Neuron (in vitro differentiated cells): ENCODE data around the gene NUP210L.

Source experiments
- H2AFZ ChIP-seq: one replicate; pipeline ENCODE4 v1.6.1; 2013; ENCODE audit warnings: low read depth, mild to moderate bottlenecking, inconsistent platforms, low read length, moderate library complexity
- H3K27me3 ChIP-seq: one replicate; pipeline ENCODE4 v1.6.1; 2013; ENCODE audit warnings: low read length; ENCODE audit not compliant: insufficient read depth
- H3K36me3 ChIP-seq: one replicate; pipeline ENCODE4 v1.6.1; 2013; ENCODE audit warnings: low read length; ENCODE audit not compliant: insufficient read depth
- H3K4me1 ChIP-seq: one replicate; pipeline ENCODE4 v1.6.1; 2013; ENCODE audit warnings: low read length; ENCODE audit not compliant: insufficient read depth
- H3K4me3 ChIP-seq: 2 replicates; pipeline ENCODE4 v1.5.1; 2013; ENCODE audit warnings: mild to moderate bottlenecking, low read length, moderate library complexity
- H3K9me3 ChIP-seq: one replicate; pipeline ENCODE4 v1.6.1; 2013; ENCODE audit warnings: low read length

NUP210L gene

DNA sequence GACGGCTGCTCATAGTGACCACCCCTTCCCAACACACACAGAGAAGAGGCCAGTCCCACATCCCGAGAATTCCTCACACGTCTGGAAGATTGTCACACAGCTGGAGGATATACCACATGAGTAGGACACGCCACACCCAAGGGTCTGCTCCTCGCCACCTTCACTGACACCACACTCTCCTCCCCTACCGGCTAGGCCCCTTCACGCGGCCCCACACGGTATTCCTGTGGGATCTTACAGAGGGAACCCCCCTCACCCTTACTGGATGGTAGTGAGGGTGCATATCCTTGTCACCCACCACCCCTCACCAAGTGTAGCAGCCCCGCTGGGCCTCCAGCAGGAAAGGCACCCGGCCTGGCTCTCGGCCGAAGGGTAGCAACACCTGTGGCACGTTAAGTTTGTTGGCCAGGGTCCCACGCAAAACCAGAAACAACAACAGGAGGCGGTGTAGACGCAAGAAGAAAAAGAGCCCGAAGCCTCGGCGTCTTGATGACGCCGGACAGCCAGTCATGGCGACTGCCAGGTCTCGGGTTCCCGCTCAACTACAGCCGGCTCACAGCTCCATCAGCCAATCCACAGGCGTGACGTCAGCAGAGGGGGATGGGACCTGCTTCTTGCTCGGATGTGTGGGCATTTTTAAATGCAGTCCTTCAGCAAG, at the start of gene NUP210L:
TSS of gene NUP210L (minus strand) at position 540 of the 658 bp plus-strand sequence.
- peaks cover 6% of the 10 kb centered on the region for H3K4me1 ChIP-seq
- no peak within 1 kb of the TSS for H3K4me3 ChIP-seq
- no peaks in the 10 kb centered on the region for H3K27me3 ChIP-seq
- peaks cover 32% of the 10 kb centered on the region for H3K36me3 ChIP-seq
- no peak within 1 kb of the TSS for H2AFZ ChIP-seq
- peaks cover 1% of the 10 kb centered on the region for H3K9me3 ChIP-seq

DNA sequence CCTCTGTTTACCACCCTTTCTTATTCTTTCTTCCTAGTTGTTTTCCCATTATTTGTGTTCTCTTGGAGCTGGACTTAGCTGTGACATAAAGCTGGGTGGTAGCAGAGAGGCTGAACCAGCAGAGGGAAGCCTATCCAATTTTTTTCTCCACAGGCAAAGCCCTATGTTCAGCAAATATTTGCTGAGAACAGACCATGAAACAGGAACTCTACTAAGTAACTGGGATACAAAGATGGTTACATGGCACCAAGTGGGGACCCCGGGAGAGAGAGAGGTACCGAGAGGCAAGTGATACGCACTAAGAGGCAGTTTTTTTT, 44.6 kb upstream of the NUP210L start:
- no peaks in the 10 kb centered on the region for H3K9me3 ChIP-seq
- H3K27me3 ChIP-seq, result peaks cover 2% of the 10 kb centered on the region
- H3K4me1 ChIP-seq, result peaks cover 8% of the 10 kb centered on the region
- no peaks in the 10 kb centered on the region for H3K36me3 ChIP-seq
- peak overlapping the region; percentile 77 for H2AFZ ChIP-seq
- H3K4me3 ChIP-seq, result peak overlapping the region; percentile 29

DNA sequence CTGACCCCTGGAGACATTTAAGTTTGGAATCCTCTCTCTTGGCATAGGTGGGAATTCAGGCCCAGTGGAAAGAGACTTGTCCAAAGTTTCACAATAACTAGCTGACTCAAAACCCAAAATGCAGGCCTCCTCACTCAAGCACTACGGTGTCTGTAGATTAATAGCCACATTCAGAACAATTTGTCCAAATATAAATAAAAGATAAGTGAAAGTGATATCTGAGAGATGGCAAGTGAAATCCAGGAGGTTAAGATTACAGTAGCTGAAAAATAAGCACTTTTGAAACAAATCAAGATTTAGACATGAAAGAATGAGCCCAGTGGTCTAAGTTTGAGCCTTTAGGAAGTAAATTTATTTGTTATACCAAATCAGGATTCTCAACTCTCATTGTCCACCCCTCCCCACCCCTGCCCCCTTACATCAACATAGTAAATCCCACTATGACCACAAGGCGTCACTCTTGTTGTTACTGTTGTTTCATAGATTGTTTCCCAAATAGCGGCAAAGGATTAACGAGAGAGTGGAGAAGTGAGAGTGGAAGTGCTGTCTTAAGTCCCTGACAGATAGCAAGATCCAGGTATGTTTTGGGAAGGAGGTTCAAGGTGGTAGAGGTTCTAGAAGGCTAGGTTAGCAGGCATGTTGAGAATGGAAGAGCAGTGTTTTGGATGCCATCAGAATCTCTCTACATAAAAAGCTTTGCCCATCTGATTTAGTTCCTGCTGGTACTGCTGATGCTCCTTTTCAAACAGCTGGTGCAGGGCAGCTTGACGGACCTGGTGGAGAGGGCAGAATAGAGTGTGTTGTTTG, 44.1 kb upstream of the NUP210L start:
- H3K4me1 ChIP-seq, result peaks cover 8% of the 10 kb centered on the region
- H3K36me3 ChIP-seq, result no peaks in the 10 kb centered on the region
- H3K4me3 ChIP-seq, result peak overlapping the region; percentile 29
- peaks cover 7% of the 10 kb centered on the region for H3K27me3 ChIP-seq
- no peaks in the 10 kb centered on the region for H3K9me3 ChIP-seq
- H2AFZ ChIP-seq, result peak overlapping the region; percentile 77

DNA sequence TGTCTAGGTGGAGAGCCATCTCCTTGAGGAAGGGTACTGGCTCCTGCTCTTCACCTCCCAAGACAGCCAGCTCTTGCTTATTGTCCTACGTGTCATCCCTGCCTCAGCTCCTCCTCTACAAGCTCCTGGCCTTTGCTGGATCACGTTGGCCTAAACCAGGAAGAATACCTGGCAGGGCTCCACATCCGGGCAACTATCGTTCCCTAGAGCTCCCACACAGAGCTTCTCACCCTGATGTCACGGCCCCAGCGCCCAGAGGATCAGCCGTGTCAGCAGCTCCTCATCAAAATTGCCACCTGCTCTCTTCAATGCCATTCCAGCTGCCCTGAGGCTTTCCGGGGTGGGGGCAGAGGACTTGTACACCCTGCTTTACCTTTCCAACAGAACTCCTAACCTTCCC, 38.9 kb upstream of the NUP210L start:
- peaks cover 8% of the 10 kb centered on the region for H3K27me3 ChIP-seq
- no peaks in the 10 kb centered on the region for H3K9me3 ChIP-seq
- peaks cover 29% of the 10 kb centered on the region for H3K4me1 ChIP-seq
- H3K36me3 ChIP-seq, result no peaks in the 10 kb centered on the region
- H2AFZ ChIP-seq, result no peak overlapping the region
- H3K4me3 ChIP-seq, result no peak overlapping the region

DNA sequence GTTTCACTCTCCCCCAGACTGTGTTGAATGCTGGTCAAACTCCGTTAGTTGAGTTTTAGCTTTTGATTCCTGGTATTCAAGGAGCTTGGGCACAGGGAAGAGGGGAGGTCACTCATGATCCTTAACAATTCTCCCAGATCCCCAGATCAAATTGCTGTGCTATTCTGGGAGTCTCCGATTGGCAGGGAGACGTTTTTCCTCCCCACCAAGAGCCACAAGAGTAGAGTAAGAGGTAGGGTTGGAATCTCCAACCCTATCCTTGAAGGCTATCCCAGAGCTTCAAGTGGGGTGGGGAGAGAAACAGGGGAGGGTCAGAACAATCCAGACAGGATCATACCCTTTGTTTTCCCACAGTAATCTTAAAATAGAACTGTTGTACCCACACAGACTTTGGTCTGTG, 37.6 kb upstream of the NUP210L start:
- Histone ChIP-seq H3K4me1 (peaks cover 29% of the 10 kb centered on the region), H3K4me3 (no peak overlapping the region), H2AFZ (no peak overlapping the region), H3K27me3 (peaks cover 8% of the 10 kb centered on the region), H3K36me3 (no peaks in the 10 kb centered on the region), H3K9me3 (no peaks in the 10 kb centered on the region)

DNA sequence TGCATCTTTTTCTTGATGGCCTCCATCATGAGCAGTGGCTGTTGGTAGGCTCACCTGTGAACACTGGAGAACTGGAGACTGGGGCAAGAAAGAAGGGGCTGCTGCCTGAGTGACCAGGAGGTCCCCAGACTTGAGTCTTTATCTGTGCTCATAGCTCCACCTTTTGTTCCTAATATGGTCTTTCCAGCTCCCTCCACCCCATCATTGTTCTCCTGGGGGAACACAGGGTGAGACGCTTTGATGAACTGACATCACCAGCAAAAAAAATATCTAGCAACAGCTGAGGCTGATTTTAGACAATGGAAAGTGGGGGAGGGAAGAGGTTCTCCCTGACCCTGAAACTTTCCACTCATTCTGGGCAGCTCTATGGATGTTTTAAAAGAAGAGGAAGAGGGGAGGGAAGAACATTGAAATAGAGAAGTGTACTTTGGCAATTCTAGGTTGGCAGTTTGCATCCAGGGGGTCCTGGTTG, 37.2 kb upstream of the NUP210L start, which contains the start of gene TPM3:
TSS of gene TPM3 (minus strand) at position 111 of the 472 bp plus-strand sequence. CDS start at position 29, 82 bp downstream.
- no peak within 1 kb of the TSS for H3K4me3 ChIP-seq

DNA sequence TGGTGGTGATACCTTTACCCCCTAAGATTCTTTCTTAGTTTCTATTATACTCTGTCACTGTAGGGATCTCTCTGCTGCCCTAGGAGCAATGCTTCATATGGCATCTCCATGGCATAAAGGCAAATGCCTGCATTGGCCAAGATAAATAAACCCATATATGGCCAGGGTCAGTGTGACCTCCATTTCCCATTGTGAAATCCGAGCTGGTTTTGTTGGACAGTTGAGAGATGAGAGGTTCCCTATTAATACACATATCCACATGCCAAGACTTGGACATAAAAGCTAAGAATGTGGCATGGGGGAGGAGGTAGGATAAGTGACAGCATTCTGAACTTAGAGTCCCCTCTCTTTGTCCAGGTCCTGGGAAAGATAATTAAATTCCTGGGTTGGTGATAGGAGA, 35.7 kb upstream of the NUP210L start:
- peaks cover 33% of the 10 kb centered on the region for H3K4me1 ChIP-seq
- no peaks in the 10 kb centered on the region for H3K9me3 ChIP-seq
- no peak overlapping the region for H3K4me3 ChIP-seq
- H3K36me3 ChIP-seq, result no peaks in the 10 kb centered on the region
- no peak overlapping the region for H2AFZ ChIP-seq
- peaks cover 8% of the 10 kb centered on the region for H3K27me3 ChIP-seq

More for the DNA sequence above, 37.2 kb upstream of the NUP210L start, which contains the start of gene TPM3:
- H2AFZ ChIP-seq, result no peak within 1 kb of the TSS
- no peaks in the 10 kb centered on the region for H3K36me3 ChIP-seq
- no peaks in the 10 kb centered on the region for H3K9me3 ChIP-seq
- peaks cover 8% of the 10 kb centered on the region for H3K27me3 ChIP-seq
- H3K4me1 ChIP-seq, result peaks cover 29% of the 10 kb centered on the region

DNA sequence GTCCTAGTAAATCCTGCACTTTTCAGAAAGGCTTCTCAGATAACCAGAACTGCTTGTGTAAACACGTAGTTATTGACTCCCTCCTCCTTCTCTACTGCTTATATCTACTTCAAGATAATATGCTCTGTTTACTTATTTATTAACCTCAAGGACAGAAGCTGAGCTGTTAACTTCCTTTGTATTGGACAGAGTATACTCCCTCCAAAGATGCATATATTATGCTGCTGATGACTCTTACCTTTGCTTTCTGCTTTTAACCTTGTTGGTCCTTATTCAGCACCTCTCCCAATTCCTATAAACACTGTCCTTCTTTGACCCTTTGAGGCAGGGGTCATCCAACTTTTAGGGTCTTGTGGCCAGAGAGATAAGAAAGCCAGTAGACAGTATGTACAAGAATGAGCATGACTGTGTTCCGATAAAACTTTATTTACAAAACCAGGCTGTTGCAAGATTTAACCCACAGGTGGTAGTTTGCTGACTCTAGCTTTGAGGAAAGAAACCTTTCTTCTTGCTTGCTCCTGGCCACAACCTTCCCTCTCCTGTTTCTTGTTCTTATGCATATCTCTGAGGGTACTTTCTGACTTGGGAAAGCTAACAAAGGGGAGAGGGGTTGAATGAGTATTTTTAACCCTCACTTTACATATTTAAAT, 32.1 kb upstream of the NUP210L start:
- Histone ChIP-seq H2AFZ (no peak overlapping the region), H3K4me3 (no peak overlapping the region), H3K27me3 (no peaks in the 10 kb centered on the region), H3K36me3 (no peaks in the 10 kb centered on the region), H3K9me3 (no peaks in the 10 kb centered on the region), H3K4me1 (peaks cover 34% of the 10 kb centered on the region)

DNA sequence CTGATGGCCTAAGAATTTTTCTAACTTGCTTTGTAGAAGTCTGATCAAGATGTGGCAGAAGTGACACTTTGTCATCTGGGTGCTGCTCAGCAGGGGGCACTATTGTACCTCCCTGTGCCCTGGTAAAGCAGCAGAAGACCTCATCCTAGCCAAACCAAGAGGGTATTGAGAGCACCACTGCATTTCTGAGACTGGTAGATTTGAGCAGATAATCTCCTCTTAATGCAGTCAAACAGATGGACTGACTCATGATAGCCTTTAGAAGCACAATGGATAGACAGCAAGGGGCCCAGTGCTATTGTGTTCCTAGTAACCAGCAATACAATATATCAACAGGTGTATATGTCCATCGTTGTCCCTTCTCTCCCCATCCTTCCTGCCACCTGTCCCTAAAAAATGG, 31.3 kb upstream of the NUP210L start:
- peaks cover 30% of the 10 kb centered on the region for H3K4me1 ChIP-seq
- no peak overlapping the region for H2AFZ ChIP-seq
- H3K9me3 ChIP-seq, result no peaks in the 10 kb centered on the region
- no peaks in the 10 kb centered on the region for H3K36me3 ChIP-seq
- no peak overlapping the region for H3K4me3 ChIP-seq
- H3K27me3 ChIP-seq, result no peaks in the 10 kb centered on the region

DNA sequence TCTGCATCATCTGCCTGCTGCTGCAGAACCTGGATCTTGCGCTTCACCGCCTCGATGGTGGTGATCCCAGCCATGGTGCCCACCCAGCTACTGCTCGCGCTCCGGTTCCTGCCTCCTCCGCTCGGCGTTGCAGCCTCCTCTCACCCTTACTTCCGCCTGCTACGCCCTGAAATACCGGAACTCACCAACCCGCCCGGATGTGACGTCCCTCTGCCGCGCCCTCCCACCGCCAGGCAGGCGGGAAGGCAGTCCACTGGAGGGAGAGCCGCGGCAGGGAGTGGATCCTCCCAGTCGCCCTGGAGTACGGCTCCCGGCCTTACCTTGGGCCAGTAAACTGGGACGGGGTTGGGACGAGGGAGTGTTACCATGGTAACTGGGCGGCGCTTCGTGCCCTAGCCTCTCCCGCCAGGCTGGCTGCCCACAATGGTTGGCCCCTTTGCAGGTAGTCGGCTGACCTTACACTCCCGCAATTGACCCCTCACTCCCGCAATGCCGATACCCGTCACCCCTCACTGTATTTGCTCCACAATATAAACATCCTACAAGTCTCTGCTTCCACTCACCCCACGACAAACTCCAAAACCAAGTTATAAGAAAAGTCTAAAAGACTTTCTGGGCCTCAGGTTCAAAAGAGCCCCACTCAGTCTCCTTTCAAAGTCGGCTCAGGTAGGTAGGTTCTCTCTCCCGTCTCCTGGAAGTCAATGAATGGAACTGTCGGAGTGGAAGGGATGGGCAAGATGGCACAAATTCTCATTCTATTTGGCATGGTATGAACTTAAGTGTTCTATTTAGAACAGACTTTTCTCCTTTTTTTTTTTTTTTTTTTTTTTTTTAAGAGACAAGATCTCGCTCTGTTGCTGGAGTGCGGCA, 28.4 kb upstream of the NUP210L start:
- peaks cover 39% of the 10 kb centered on the region for H3K4me1 ChIP-seq

DNA sequence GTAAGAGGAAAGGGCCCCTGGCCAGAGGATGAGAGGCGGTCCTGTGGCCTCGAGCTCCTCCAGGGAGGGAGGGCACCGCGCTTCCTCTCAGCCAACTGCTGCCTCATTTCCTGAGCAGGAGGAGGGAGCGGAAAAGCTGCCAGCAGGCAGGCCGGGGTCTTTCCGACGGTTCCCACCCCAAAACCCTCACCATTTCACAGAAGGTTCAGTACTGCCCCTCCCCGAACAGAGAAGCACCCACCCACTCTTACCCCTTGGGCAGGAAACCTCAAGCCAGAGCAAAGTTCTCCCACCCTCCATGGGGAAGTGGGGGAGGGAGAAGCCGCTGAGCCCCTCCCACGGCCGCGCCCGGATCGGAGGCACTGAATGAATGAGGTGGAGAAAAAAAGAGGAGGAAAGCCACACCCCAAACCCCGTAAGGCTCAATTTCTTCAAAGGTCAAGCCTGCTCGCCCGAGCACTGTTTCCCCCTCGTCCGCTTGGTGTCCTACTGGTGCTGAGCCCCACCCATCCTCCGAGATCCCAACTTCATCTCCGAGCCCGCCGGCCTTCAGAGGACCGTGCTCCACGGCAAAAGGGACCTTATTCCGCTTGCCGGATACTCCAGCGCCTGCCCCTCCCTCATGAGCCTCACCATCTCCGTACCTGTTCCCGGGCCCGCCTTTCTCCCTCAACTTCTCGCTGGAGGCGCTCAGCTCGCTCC, 27.6 kb upstream of the NUP210L start:
- H3K27me3 ChIP-seq, result no peaks in the 10 kb centered on the region
- H3K4me1 ChIP-seq, result peaks cover 47% of the 10 kb centered on the region
- H3K4me3 ChIP-seq, result peak overlapping the region; percentile 96
- H3K9me3 ChIP-seq, result no peaks in the 10 kb centered on the region
- peak overlapping the region; percentile 67 for H2AFZ ChIP-seq
- peaks cover 7% of the 10 kb centered on the region for H3K36me3 ChIP-seq

More for the DNA sequence above, 28.4 kb upstream of the NUP210L start:
- Histone ChIP-seq H3K9me3 (no peaks in the 10 kb centered on the region), H3K27me3 (no peaks in the 10 kb centered on the region), H2AFZ (peak overlapping the region; percentile 67), H3K4me3 (peak overlapping the region; percentile 96), H3K36me3 (peaks cover 7% of the 10 kb centered on the region)

DNA sequence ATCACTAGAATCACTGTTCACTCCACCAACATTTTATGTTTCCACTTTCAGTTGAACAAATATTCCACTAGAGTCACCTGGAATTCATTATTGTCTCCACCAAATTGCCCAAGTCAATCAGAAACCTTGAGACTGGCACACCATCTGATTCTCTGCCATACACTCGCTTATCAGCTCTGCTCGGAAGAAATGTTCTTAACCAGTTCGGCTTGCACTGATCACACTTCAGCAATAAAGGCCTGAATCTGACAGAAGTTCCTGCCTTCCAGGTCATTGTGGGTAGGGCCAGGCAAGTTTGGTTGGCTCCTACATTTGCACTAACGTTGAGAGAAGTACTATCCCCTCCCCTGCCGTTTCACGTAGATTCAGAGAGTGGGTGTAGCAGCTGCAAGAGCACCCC, 27.1 kb upstream of the NUP210L start:
- H3K4me1 ChIP-seq, result peaks cover 51% of the 10 kb centered on the region
- H2AFZ ChIP-seq, result no peak overlapping the region
- H3K27me3 ChIP-seq, result no peaks in the 10 kb centered on the region
- H3K36me3 ChIP-seq, result peaks cover 7% of the 10 kb centered on the region
- no peaks in the 10 kb centered on the region for H3K9me3 ChIP-seq
- peak overlapping the region; percentile 96 for H3K4me3 ChIP-seq
